ENCODE measurements around the gene VIM.
"Not testable (repeated sequence)": the region's sequence is repeated elsewhere in the genome, so short reads cannot be mapped to it uniquely, and the experiment has no call there.

The VIM gene

GRCh38 chr10:17248964-17249363 is 20.9 kb downstream of the VIM start:
- Histone ChIP-seq H3K27ac (ENCODE audit: low read depth, low read length, poor library complexity, severe bottlenecking) (no peak overlapping the region), H3K9me2 (ENCODE audit: low read depth, low read length) (no peaks in the 10 kb centered on the region), H3K36me3 (ENCODE audit: insufficient read depth, low read length) (no peaks in the 10 kb centered on the region), H3K27me3 (ENCODE audit: insufficient read depth, low read length) (no peaks in the 10 kb centered on the region), H3K4me2 (ENCODE audit: low read length) (no peak overlapping the region), H3K4me3 (ENCODE audit: low read depth, low read length, poor library complexity, severe bottlenecking) (no peak overlapping the region), H4K20me1 (ENCODE audit: insufficient read depth, low read length) (no peaks in the 10 kb centered on the region), H3F3A (ENCODE audit: insufficient read depth, low read length) (no peaks in the 10 kb centered on the region), H3K9me3 (ENCODE audit: low read length) (no peaks in the 10 kb centered on the region), H3K79me2 (ENCODE audit: insufficient read depth, low read length) (no peaks in the 10 kb centered on the region), H3K4me1 (ENCODE audit: insufficient read depth, low read length, severe bottlenecking) (no peaks in the 10 kb centered on the region), H3K9ac (ENCODE audit: low read length) (no peak overlapping the region), H2AFZ (ENCODE audit: low read length) (no peak overlapping the region)
- no peak for TF ChIP-seq CTCF (IDR thresholded peaks at IDR 0.05; ENCODE audit: low read length)

- Histone ChIP-seq H3F3A (ENCODE audit: insufficient read depth, low read length) (no peaks in the 10 kb centered on the region), H3K27me3 (ENCODE audit: insufficient read depth, low read length) (no peaks in the 10 kb centered on the region), H3K9me2 (ENCODE audit: low read depth, low read length) (no peaks in the 10 kb centered on the region), H3K4me2 (ENCODE audit: low read length) (no peak overlapping the region), H3K4me3 (ENCODE audit: low read depth, low read length, poor library complexity, severe bottlenecking) (no peak overlapping the region), H3K27ac (ENCODE audit: low read depth, low read length, poor library complexity, severe bottlenecking) (no peak overlapping the region), H3K36me3 (ENCODE audit: insufficient read depth, low read length) (no peaks in the 10 kb centered on the region), H3K9ac (ENCODE audit: low read length) (no peak overlapping the region), H3K4me1 (ENCODE audit: insufficient read depth, low read length, severe bottlenecking) (no peaks in the 10 kb centered on the region), H3K79me2 (ENCODE audit: insufficient read depth, low read length) (no peaks in the 10 kb centered on the region), H3K9me3 (ENCODE audit: low read length) (no peaks in the 10 kb centered on the region), H4K20me1 (ENCODE audit: insufficient read depth, low read length) (no peaks in the 10 kb centered on the region), H2AFZ (ENCODE audit: low read length) (no peak overlapping the region)
- TF ChIP-seq CTCF (IDR thresholded peaks at IDR 0.05; ENCODE audit: low read length) = no peak
- TF ChIP-seq EZH2 (IDR thresholded peaks at IDR 0.05; ENCODE audit: borderline replicate concordance, low read length) = no peak
These were observed 21.8 kb downstream of the VIM start for GRCh38 chr10:17249820-17250219.

- no peaks in the 10 kb centered on the region for H3K9me2 ChIP-seq (ENCODE audit: low read depth, low read length)
- no peak overlapping the region for H3K27ac ChIP-seq (ENCODE audit: low read depth, low read length, poor library complexity, severe bottlenecking)
- no peak overlapping the region for H3K9ac ChIP-seq (ENCODE audit: low read length)
- no peaks in the 10 kb centered on the region for H3K4me1 ChIP-seq (ENCODE audit: insufficient read depth, low read length, severe bottlenecking)
- H4K20me1 ChIP-seq (ENCODE audit: insufficient read depth, low read length) = no peaks in the 10 kb centered on the region
- H3K4me2 ChIP-seq (ENCODE audit: low read length) = no peak overlapping the region
- no peaks in the 10 kb centered on the region for H3K9me3 ChIP-seq (ENCODE audit: low read length)
- H3K36me3 ChIP-seq (ENCODE audit: insufficient read depth, low read length) = no peaks in the 10 kb centered on the region
- H3K27me3 ChIP-seq (ENCODE audit: insufficient read depth, low read length) = no peaks in the 10 kb centered on the region
- peak; percentile 9; the same call in 1 of the 2 replicates for TF ChIP-seq CTCF (IDR thresholded peaks at IDR 0.05; ENCODE audit: low read length)
- no peak for TF ChIP-seq EZH2 (IDR thresholded peaks at IDR 0.05; ENCODE audit: borderline replicate concordance, low read length)
- H3K4me3 ChIP-seq (ENCODE audit: low read depth, low read length, poor library complexity, severe bottlenecking) = no peak overlapping the region
- H3K79me2 ChIP-seq (ENCODE audit: insufficient read depth, low read length) = no peaks in the 10 kb centered on the region
- no peak overlapping the region for H2AFZ ChIP-seq (ENCODE audit: low read length)
- H3F3A ChIP-seq (ENCODE audit: insufficient read depth, low read length) = no peaks in the 10 kb centered on the region
These were observed 22.7 kb downstream of the VIM start for GRCh38 chr10:17250736-17251135.

GRCh38 chr10:17254543-17255050 is 26.6 kb downstream of the VIM start:
- H3K9me2 ChIP-seq (ENCODE audit: low read depth, low read length); H3K4me2 ChIP-seq (ENCODE audit: low read length): not testable (repeated sequence)

More at GRCh38 chr10:17254543-17255050, 26.6 kb downstream of the VIM start:
- not testable (repeated sequence) for H3F3A ChIP-seq (ENCODE audit: insufficient read depth, low read length); H3K4me1 ChIP-seq (ENCODE audit: insufficient read depth, low read length, severe bottlenecking); H3K79me2 ChIP-seq (ENCODE audit: insufficient read depth, low read length); H3K9ac ChIP-seq (ENCODE audit: low read length); H4K20me1 ChIP-seq (ENCODE audit: insufficient read depth, low read length); H2AFZ ChIP-seq (ENCODE audit: low read length); H3K9me3 ChIP-seq (ENCODE audit: low read length); H3K27me3 ChIP-seq (ENCODE audit: insufficient read depth, low read length); H3K27ac ChIP-seq (ENCODE audit: low read depth, low read length, poor library complexity, severe bottlenecking); H3K4me3 ChIP-seq (ENCODE audit: low read depth, low read length, poor library complexity, severe bottlenecking); H3K36me3 ChIP-seq (ENCODE audit: insufficient read depth, low read length)
